ENCODE results near the gene ACOX1.

ACOX1 gene

GRCh38 chr17:76011951-76012350 lies 33.0 kb upstream of the ACOX1 start:
- Histone ChIP-seq H3K4me1 (ENCODE audit: low read length) (peaks cover 5% of the 10 kb centered on the region; the same call in 1 of the 2 replicates), H3K4me3 (ENCODE audit: low read length) (no peak overlapping the region), H3K27ac (ENCODE audit: low read length) (no peak overlapping the region), H3F3A (ENCODE audit: insufficient read depth, low read length) (no peaks in the 10 kb centered on the region), H4K20me1 (ENCODE audit: insufficient read depth, low read length) (no peaks in the 10 kb centered on the region), H3K36me3 (replicated peaks; ENCODE audit: insufficient read depth, low read length) (no peaks in the 10 kb centered on the region), H2AFZ (ENCODE audit: low read length) (no peak overlapping the region), H3K9me3 (replicated peaks; ENCODE audit: insufficient read depth, low read length) (no peaks in the 10 kb centered on the region), H3K9me2 (replicated peaks; ENCODE audit: insufficient read depth, low read length) (no peaks in the 10 kb centered on the region), H3K4me2 (ENCODE audit: low read depth, low read length) (no peak overlapping the region), H3K27me3 (replicated peaks; ENCODE audit: insufficient read depth, low read length) (peaks cover 33% of the 10 kb centered on the region), H3K9ac (ENCODE audit: low read length) (no peak overlapping the region), H3K79me2 (ENCODE audit: low read length) (no peaks in the 10 kb centered on the region)
- TF ChIP-seq CTCF (IDR thresholded peaks at IDR 0.05; ENCODE audit: low read length) (no peak), EZH2phosphoT487 (IDR thresholded peaks at IDR 0.05; ENCODE audit: low read length) (no peak), EZH2 (optimal IDR thresholded peaks at IDR 0.05; ENCODE audit: low read depth, low read length) (no peak)
- no peak for DNase-seq

GRCh38 chr17:76009969-76010661 lies 31.1 kb upstream of the ACOX1 start:
- no peak overlapping the region for H2AFZ ChIP-seq (ENCODE audit: low read length)
- peaks cover 29% of the 10 kb centered on the region for H3K27me3 ChIP-seq (replicated peaks; ENCODE audit: insufficient read depth, low read length)
- no peaks in the 10 kb centered on the region for H4K20me1 ChIP-seq (ENCODE audit: insufficient read depth, low read length)
- no peaks in the 10 kb centered on the region for H3K79me2 ChIP-seq (ENCODE audit: low read length)
- no peaks in the 10 kb centered on the region for H3K9me3 ChIP-seq (replicated peaks; ENCODE audit: insufficient read depth, low read length)
- TF ChIP-seq EZH2phosphoT487 (IDR thresholded peaks at IDR 0.05; ENCODE audit: low read length) (no peak), CTCF (IDR thresholded peaks at IDR 0.05; ENCODE audit: low read length) (no peak), EZH2 (optimal IDR thresholded peaks at IDR 0.05; ENCODE audit: low read depth, low read length) (no peak)
- no peak overlapping the region for H3K4me2 ChIP-seq (ENCODE audit: low read depth, low read length)
- no peak overlapping the region for H3K4me3 ChIP-seq (ENCODE audit: low read length)
- no peaks in the 10 kb centered on the region for H3F3A ChIP-seq (ENCODE audit: insufficient read depth, low read length)
- H3K36me3 ChIP-seq (replicated peaks; ENCODE audit: insufficient read depth, low read length), result no peaks in the 10 kb centered on the region
- H3K9me2 ChIP-seq (replicated peaks; ENCODE audit: insufficient read depth, low read length), result no peaks in the 10 kb centered on the region
- no peak for DNase-seq
- peaks cover 5% of the 10 kb centered on the region; the same call in 1 of the 2 replicates for H3K4me1 ChIP-seq (ENCODE audit: low read length)
- H3K27ac ChIP-seq (ENCODE audit: low read length), result no peak overlapping the region
- H3K9ac ChIP-seq (ENCODE audit: low read length), result no peak overlapping the region

- H3K9me3 ChIP-seq (replicated peaks; ENCODE audit: insufficient read depth, low read length), result no peaks in the 10 kb centered on the region
- H3K27me3 ChIP-seq (replicated peaks; ENCODE audit: insufficient read depth, low read length), result peaks cover 29% of the 10 kb centered on the region
- no peaks in the 10 kb centered on the region for H3K9me2 ChIP-seq (replicated peaks; ENCODE audit: insufficient read depth, low read length)
- no peak overlapping the region for H3K4me2 ChIP-seq (ENCODE audit: low read depth, low read length)
- H2AFZ ChIP-seq (ENCODE audit: low read length), result no peak overlapping the region
- DNase-seq, result no peak
- TF ChIP-seq EZH2phosphoT487 (IDR thresholded peaks at IDR 0.05; ENCODE audit: low read length), result no peak
- TF ChIP-seq EZH2 (optimal IDR thresholded peaks at IDR 0.05; ENCODE audit: low read depth, low read length), result no peak
- no peak for TF ChIP-seq CTCF (IDR thresholded peaks at IDR 0.05; ENCODE audit: low read length)
- H3K4me1 ChIP-seq (ENCODE audit: low read length), result peaks cover 2% of the 10 kb centered on the region; the same call in 1 of the 2 replicates
- H3K9ac ChIP-seq (ENCODE audit: low read length), result no peak overlapping the region
- no peaks in the 10 kb centered on the region for H3K36me3 ChIP-seq (replicated peaks; ENCODE audit: insufficient read depth, low read length)
- no peaks in the 10 kb centered on the region for H3F3A ChIP-seq (ENCODE audit: insufficient read depth, low read length)
- H4K20me1 ChIP-seq (ENCODE audit: insufficient read depth, low read length), result no peaks in the 10 kb centered on the region
- H3K27ac ChIP-seq (ENCODE audit: low read length), result no peak overlapping the region
- H3K79me2 ChIP-seq (ENCODE audit: low read length), result no peaks in the 10 kb centered on the region
- no peak overlapping the region for H3K4me3 ChIP-seq (ENCODE audit: low read length)
Measured at GRCh38 chr17:76009447-76009846, 30.5 kb upstream of the ACOX1 start.

Data from MM.1S (cell line).